Lung (tissue), 12 donors: ENCODE results near the gene RGS17. TPM values are rescaled to one million over a fixed set of nuclear protein-coding genes. Genes with fewer than 3 reads are reported as not detected.

Source experiments
- ATAC-seq: fragments of 200-7000 bp; cut with Tn5 transposase; one replicate; pipeline ENCODE4 v1.9.1; 2020; ENCODE audit warnings: moderate number of reproducible peaks; ENCODE audit not compliant: insufficient read depth, low FRiP score
- DNase-seq, 3 donors: peaks; one replicate each; pipeline ENCODE4 v3.0.0-alpha.2; 2013 to 2017
- H3K27ac ChIP-seq, 2 donors: one replicate each; pipeline ENCODE4 v1.5.1; 2013; ENCODE audit warnings: mild to moderate bottlenecking in 2 of 2, moderate library complexity in 2 of 2, control low read depth in 1 of 2, inconsistent platforms in 1 of 2, low read depth in 1 of 2, low read length in 1 of 2
- H3K27me3 ChIP-seq, 3 donors: one replicate each; pipeline ENCODE4 v1.5.1; 2013; ENCODE audit warnings: low read length in 2 of 3; ENCODE audit not compliant: control insufficient read depth in 3 of 3, insufficient read depth in 3 of 3
- H3K36me3 ChIP-seq, 4 donors: one replicate each; pipeline ENCODE4 v1.5.1; 2013; ENCODE audit warnings: low read length in 4 of 4, mild to moderate bottlenecking in 1 of 4, moderate library complexity in 1 of 4; ENCODE audit not compliant: control insufficient read depth in 4 of 4, insufficient read depth in 4 of 4
- H3K4me1 ChIP-seq, 5 donors: one replicate each; pipeline ENCODE4 v1.5.1; 2013; ENCODE audit warnings: low read length in 5 of 5, mild to moderate bottlenecking in 2 of 5, moderate library complexity in 1 of 5; ENCODE audit not compliant: control insufficient read depth in 5 of 5, insufficient read depth in 5 of 5
- H3K4me3 ChIP-seq: one replicate; pipeline ENCODE4 v1.5.1; 2013; ENCODE audit warnings: mild to moderate bottlenecking, control low read depth, moderate library complexity
- H3K9ac ChIP-seq, 2 donors: one replicate each; pipeline ENCODE4 v1.5.1; 2013; ENCODE audit warnings: low read length in 2 of 2, control low read depth in 1 of 2; ENCODE audit not compliant: insufficient read depth in 1 of 2
- H3K9me3 ChIP-seq, 4 donors: one replicate each; pipeline ENCODE4 v1.5.1; 2013; ENCODE audit warnings: low read length in 3 of 4, mild to moderate bottlenecking in 1 of 4, moderate library complexity in 1 of 4; ENCODE audit not compliant: control insufficient read depth in 4 of 4, insufficient read depth in 3 of 4
- CTCF ChIP-seq: IDR thresholded peaks from 2 replicates; pipeline ENCODE4 v1.5.1; 2012; ENCODE audit warnings: mild to moderate bottlenecking; ENCODE audit errors: control extremely low read depth, extremely low read depth
- WGBS, 2 donors: extraction: QIAGEN DNeasy Blood & Tissue Kit; methylation state at CpG; one replicate each; pipeline ENCODE4 v1.1.7; 2013; 5-methylcytosine and 5-hydroxymethylcytosine counted together
- polyA plus RNA-seq, 2 donors: library from polyadenylated mRNA; stranded (reverse); fragments of 200-250 nt; gene quantifications; one replicate each; pipeline ENCODE4 v1.2.1, GENCODE V29; 2013
- total RNA-seq, 2 donors: library from RNA; depleted of rRNA in 1 of 2; stranded (reverse); fragments of >200 nt in 1 of 2; gene quantifications; one replicate each; pipeline ENCODE4 v1.2.1, GENCODE V29; 2014 to 2021
- donor health status: control.
- donor health status: control.
- donor health status: Bipolar disorder and iron deficiency.
- donor health status: healthy.
- donor health status: DM: yes; HTN: yes; CAD: no.

The RGS17 gene
- total and polyA plus RNA-seq, 4 donors = 0.17 to 1.7 (median 0.41) TPM

GRCh38 chr6:153032255-153032882 lies 98.7 kb downstream of the RGS17 start:
- H3K9me3 ChIP-seq = no peaks in the 10 kb centered on the region
- H3K4me3 ChIP-seq = no peak overlapping the region
- no peak overlapping the region for H3K9ac ChIP-seq
- DNase-seq (peak in 2 of 3 donors; percentile 52 to 75), ATAC-seq (no peak)
- no peaks in the 10 kb centered on the region for H3K27me3 ChIP-seq
- H3K27ac ChIP-seq = no peak overlapping the region
- no peaks in the 10 kb centered on the region for H3K36me3 ChIP-seq
- H3K4me1 ChIP-seq = no peaks in the 10 kb centered on the region
- 62 to 70% methylated on average over 9 of the region's 9 CpGs for WGBS, 2 donors
- TF ChIP-seq CTCF = no peak

DNA sequence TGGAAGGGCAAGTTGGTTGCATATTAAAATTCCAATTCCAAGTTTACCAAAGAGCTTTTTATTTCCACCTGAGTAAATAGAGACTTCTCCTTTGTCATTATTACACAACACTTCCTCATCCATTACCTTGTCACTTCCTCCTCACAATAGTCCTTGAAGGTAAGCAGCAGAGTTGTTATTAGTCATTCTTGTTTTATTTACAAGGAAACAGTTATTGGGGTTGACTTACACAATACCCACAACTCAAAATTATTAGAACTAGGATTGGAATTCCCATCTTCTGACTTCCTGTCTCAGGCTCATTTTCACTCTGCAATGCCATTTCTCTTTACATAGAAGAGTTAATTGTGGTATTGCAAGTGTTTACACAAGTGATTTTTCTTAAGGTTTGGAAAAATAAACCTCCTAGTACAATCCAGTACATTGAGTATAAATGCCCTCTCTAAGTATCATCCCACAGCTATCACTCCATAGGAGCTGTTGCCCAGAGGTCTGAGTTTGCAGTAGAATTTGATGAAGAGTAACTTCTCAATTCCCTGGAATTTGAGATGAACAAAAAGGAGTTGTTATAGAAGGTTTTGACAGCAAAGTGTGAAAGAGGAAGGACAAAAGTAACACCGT lies 99.6 kb downstream of the RGS17 start:
- Histone ChIP-seq H3K9me3 (no peaks in the 10 kb centered on the region), H3K27me3 (no peaks in the 10 kb centered on the region), H3K4me1 (no peaks in the 10 kb centered on the region), H3K9ac (no peak overlapping the region), H3K36me3 (no peaks in the 10 kb centered on the region), H3K4me3 (no peak overlapping the region), H3K27ac (no peak overlapping the region)
- ATAC-seq (no peak), DNase-seq (no peak)
- TF ChIP-seq CTCF = no peak
- 19 to 42% methylated on average over 1 of the region's 1 CpG for WGBS, 2 donors

- no peak for ATAC-seq
- H3K36me3 ChIP-seq = no peaks in the 10 kb centered on the region
- WGBS, 2 donors = 72 to 86% methylated on average over 4 of the region's 4 CpGs
Measured at GRCh38 chr6:153028963-153029362, 102.1 kb downstream of the RGS17 start.

More at GRCh38 chr6:153028963-153029362, 102.1 kb downstream of the RGS17 start:
- no peak overlapping the region for H3K27ac ChIP-seq
- no peak overlapping the region for H3K9ac ChIP-seq
- no peaks in the 10 kb centered on the region for H3K9me3 ChIP-seq
- no peak for TF ChIP-seq CTCF
- H3K4me3 ChIP-seq = no peak overlapping the region
- no peaks in the 10 kb centered on the region for H3K27me3 ChIP-seq
- H3K4me1 ChIP-seq = no peaks in the 10 kb centered on the region
- DNase-seq = no peak
